ENCODE results near the gene HMGXB4. TPM values are rescaled to one million over a fixed set of nuclear protein-coding genes. Genes with fewer than 3 reads are reported as not detected.

HMGXB4 gene
- total RNA-seq, 4 donors from 2014 or later, result 10.8 to 19.0 (median 16.1) TPM

DNA sequence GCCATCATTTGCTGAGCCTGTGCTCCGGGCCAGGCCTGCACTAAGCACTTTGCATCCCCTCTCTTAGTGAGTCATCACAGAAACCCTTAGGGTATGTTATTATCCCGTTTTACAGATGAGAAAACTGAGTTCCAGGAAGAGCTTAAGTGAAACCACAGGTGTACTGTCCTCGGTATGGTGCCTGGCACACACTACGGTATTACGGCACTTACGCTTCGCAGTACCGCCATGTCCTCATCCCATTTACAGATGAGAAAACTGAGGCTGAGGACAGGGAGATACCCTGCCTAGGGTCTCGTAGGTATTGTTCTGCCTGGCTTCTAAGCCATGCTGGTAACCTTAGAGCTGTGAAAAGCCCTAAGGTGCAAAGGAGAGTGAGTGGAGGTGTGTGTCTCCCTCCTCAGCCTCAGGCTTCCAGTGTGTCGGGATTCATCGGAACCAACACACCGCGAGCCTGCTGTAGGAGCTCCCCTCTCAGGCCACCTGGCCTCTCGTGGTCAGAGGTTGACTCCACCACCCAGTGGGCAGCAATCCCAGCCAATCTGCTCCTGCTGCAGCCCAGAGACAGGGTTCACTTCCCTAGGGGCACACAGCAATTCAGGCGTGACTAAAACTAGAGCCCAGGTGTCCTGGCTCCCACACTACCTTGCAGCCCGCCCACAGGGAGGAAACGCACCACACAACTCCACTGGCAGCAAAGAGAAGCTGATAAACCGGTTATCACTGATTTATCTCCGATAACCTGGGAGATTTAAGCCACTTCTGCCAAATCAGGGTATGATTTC lies 84.0 kb downstream of the HMGXB4 start:
- Histone ChIP-seq H3K27ac (no peak overlapping the region), H3K4me3 (no peak overlapping the region), H3K9me3 (no peaks in the 10 kb centered on the region), H3K36me3 (peaks cover 0 to 97% of the 10 kb centered on the region in 2 donors), H3K27me3 (no peaks in the 10 kb centered on the region), H3K4me1 (no peaks in the 10 kb centered on the region)
- 94 to 96% methylated on average over 7 to 8 of the region's 19 CpGs for WGBS, 2 donors (ENCODE audit: low coverage in 1 of 2)
- TF ChIP-seq, protein P1, sequence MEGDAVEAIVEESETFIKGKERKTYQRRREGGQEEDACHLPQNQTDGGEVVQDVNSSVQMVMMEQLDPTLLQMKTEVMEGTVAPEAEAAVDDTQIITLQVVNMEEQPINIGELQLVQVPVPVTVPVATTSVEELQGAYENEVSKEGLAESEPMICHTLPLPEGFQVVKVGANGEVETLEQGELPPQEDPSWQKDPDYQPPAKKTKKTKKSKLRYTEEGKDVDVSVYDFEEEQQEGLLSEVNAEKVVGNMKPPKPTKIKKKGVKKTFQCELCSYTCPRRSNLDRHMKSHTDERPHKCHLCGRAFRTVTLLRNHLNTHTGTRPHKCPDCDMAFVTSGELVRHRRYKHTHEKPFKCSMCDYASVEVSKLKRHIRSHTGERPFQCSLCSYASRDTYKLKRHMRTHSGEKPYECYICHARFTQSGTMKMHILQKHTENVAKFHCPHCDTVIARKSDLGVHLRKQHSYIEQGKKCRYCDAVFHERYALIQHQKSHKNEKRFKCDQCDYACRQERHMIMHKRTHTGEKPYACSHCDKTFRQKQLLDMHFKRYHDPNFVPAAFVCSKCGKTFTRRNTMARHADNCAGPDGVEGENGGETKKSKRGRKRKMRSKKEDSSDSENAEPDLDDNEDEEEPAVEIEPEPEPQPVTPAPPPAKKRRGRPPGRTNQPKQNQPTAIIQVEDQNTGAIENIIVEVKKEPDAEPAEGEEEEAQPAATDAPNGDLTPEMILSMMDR (IDR thresholded peaks at IDR 0.05), result no peak
- TF ChIP-seq EP300 (IDR thresholded peaks at IDR 0.05) (no peak), POLR2A (IDR thresholded peaks at IDR 0.05) (no peak), POLR2AphosphoS5 (IDR thresholded peaks at IDR 0.05) (no peak)
- ATAC-seq, result no peak

- WGBS, 2 donors (ENCODE audit: low coverage in 1 of 2), result 92 to 94% methylated on average over 3 to 4 of the region's 4 CpGs
- H3K9me3 ChIP-seq, result no peaks in the 10 kb centered on the region
- no peak overlapping the region for H3K27ac ChIP-seq
- peaks cover 0 to 97% of the 10 kb centered on the region in 2 donors for H3K36me3 ChIP-seq
- no peak overlapping the region for H3K4me3 ChIP-seq
- no peak for ATAC-seq
- TF ChIP-seq, protein P1 (IDR thresholded peaks at IDR 0.05), result no peak
- no peak for TF ChIP-seq POLR2AphosphoS5 (IDR thresholded peaks at IDR 0.05)
- TF ChIP-seq EP300 (IDR thresholded peaks at IDR 0.05), result no peak
- TF ChIP-seq POLR2A (IDR thresholded peaks at IDR 0.05), result no peak
- H3K4me1 ChIP-seq, result no peaks in the 10 kb centered on the region
- no peaks in the 10 kb centered on the region for H3K27me3 ChIP-seq
Measured at GRCh38 chr22:35342390-35342789, 85.1 kb downstream of the HMGXB4 start.

DNA sequence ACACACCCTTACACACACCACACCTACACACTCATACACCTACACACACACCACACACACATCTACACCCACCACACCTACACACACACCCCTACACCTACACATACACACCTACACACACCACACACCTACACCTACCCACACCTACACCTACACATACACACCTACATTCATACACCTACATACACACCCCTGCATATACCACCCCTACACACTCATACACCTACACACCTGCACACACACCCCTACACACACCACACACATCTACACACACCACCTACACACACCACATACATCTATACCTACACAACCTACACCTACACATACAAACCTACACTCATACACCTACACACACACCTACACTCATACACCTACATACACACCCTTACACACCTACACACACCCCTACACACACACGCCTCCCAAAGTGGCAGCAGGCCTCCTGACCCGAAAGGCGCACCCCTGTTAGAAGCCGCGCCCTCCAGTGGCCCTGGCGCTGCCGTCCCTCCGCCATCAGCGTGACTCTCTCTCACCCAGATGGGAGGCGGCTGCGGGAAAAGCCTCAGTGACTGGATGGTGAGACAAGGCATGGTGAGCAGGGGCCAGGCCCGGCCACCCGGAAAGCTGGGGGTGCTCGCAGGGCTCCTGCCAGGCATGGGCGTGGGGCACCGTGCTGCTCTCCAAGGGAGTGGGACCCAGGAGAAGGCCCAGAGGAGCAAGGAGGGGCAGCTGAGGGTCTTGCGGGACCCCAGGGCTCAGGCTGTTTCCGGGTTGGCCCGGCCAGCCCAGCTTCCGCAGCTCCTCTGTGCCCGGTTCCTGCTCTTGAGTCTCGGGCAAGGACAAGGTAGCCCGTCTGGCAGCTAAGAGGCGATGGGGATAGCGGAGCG lies 86.6 kb downstream of the HMGXB4 start:
- TF ChIP-seq, protein P1 (IDR thresholded peaks at IDR 0.05), result no peak
- TF ChIP-seq EP300 (IDR thresholded peaks at IDR 0.05), result no peak
- no peak for TF ChIP-seq POLR2AphosphoS5 (IDR thresholded peaks at IDR 0.05)
- no peak overlapping the region for H3K27ac ChIP-seq
- ATAC-seq, result no peak
- H3K4me3 ChIP-seq, result no peak overlapping the region
- H3K4me1 ChIP-seq, result no peaks in the 10 kb centered on the region
- peaks cover 0 to 97% of the 10 kb centered on the region in 2 donors for H3K36me3 ChIP-seq
- H3K9me3 ChIP-seq, result no peaks in the 10 kb centered on the region
- 96% methylated on average over 5 of the region's 26 CpGs; no CpG with 5 or more reads in 1 of the 2 donors for WGBS, 2 donors (ENCODE audit: low coverage in 1 of 2)
- no peaks in the 10 kb centered on the region for H3K27me3 ChIP-seq

- Histone ChIP-seq H3K4me3 (no peak overlapping the region), H3K36me3 (peaks cover 0 to 87% of the 10 kb centered on the region in 2 donors), H3K4me1 (peaks cover 0 to 9% (median 0%) of the 10 kb centered on the region in 3 donors), H3K27ac (no peak overlapping the region), H3K27me3 (no peaks in the 10 kb centered on the region), H3K9me3 (no peaks in the 10 kb centered on the region)
- 70 to 83% methylated on average over 2 to 6 of the region's 14 CpGs for WGBS, 2 donors (ENCODE audit: low coverage in 1 of 2)
- no peak for ATAC-seq
- no peak for TF ChIP-seq POLR2A (IDR thresholded peaks at IDR 0.05)
- TF ChIP-seq EP300 (IDR thresholded peaks at IDR 0.05), result no peak
Measured at GRCh38 chr22:35344956-35345690, 87.8 kb downstream of the HMGXB4 start.

Small RNA genes lying within 50 kb of the gene (small RNA-seq; reads per million reads assigned to genes)
- gene MIR3909 (0.72 to 3.5 (median 1.6) reads per million in 4 donors), gene MIR6069 (0 reads per million in 4 donors), gene RNU7-167P (0 reads per million in 4 donors)

Other genes starting within 250 kb of the HMGXB4 start
- not detected for gene ISX, start 191.3 kb upstream of the HMGXB4 start, total RNA-seq
- gene TOM1, start 42.4 kb downstream of the HMGXB4 start, total RNA-seq, result 10 to 100 TPM; 22.3 to 40.3 (median 34.1) TPM
- gene HMOX1, start 123.6 kb downstream of the HMGXB4 start, total RNA-seq, result 100 to 1,000 TPM in 1 of 4 donors, 10 to 100 TPM in 2, 1 to 10 TPM in 1; 3.0 to 317 (median 12.7) TPM
- gene MCM5, start 142.6 kb downstream of the HMGXB4 start, total RNA-seq, result 10 to 100 TPM; 14.5 to 19.2 (median 15.3) TPM

Data from gastroesophageal sphincter (tissue), 4 donors.